IPS-NIHi11 (cell line): ENCODE measurements around the gene LRRC61.
"Not testable (repeated sequence)": the region's sequence is repeated elsewhere in the genome, so short reads cannot be mapped to it uniquely, and the experiment has no call there.

ENCODE experiments used
- DNase-seq: peaks from one replicate; pipeline ENCODE4 v3.0.0; 2012; ENCODE audit warnings: mixed read lengths, low spot score

The LRRC61 gene

DNA sequence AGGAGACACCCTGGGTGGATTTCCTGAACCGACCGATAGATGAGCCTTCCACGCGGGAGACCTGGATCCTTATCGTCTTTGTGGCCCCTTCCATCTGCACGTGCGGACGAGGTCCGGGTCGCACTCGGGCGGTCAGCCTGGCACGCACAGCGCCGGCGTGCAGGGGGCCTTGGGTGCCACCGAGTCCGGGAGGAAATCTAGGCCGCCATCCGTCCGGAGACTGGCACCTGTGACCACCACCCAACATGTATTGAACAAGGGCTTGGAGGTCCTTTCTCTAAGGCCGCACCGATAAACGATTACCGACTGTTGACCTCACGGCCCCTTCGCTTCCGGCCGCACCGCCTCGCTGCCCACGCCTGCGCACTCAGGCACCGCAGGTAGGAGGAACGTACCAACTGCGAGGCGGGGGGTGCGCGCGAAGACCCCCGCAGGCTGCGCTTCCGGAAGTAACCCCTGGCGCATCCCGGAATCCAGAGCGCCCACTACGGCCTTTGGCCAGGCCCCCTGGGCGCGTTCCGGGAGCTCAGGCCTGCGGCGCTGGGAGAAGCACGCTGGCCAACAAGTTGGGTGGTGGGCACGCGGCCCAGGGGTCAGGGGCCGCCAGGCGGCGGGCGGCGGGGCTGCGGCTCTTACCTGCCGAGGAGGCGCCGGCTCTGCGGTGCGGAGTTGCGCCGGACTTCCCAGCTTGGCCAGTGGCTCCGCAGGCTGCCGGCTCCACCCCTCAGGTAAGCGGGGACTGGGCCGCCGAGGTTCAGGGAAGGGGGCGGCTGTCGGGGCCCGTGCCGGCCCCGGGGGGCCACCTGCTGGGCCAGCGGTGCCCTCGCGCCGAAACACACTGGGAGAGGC lies at the start of gene LRRC61, which contains the start of gene ACTR3C:
TSS of gene LRRC61 (plus strand) at position 523 of the 849 bp plus-strand sequence. CDS start 13,507 bp downstream, outside the sequence.
TSS of gene ACTR3C (minus strand) at position 713 of the 849 bp plus-strand sequence. CDS start 28,249 bp downstream, outside the sequence.
- peak; percentile 84 for DNase-seq

GRCh38 chr7:150276132-150276695 lies 46.9 kb upstream of the LRRC61 start:
- peak; percentile 26 for DNase-seq

DNA sequence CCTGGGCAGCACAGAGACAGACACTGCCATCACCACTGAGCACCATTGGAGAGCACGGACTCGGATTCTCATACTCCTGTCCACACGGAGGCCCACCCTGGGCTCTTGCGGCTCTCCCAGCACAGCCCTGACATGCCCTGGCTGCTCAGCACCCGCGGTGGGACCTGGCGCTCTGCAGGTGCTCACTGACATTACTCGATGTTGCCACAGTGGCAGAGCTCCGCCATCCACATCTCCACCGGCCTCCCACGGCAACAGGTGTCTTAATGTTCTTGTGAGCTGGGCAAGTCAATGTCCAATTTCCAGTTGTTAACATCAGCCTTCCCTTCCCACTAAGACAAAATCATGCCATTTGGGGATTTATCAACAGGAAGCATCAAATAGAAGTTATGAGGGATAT lies 44.8 kb upstream of the LRRC61 start:
- DNase-seq = not testable (repeated sequence)

GRCh38 chr7:150281681-150282403 lies 41.3 kb upstream of the LRRC61 start:
- DNase-seq = not testable (repeated sequence)

DNA sequence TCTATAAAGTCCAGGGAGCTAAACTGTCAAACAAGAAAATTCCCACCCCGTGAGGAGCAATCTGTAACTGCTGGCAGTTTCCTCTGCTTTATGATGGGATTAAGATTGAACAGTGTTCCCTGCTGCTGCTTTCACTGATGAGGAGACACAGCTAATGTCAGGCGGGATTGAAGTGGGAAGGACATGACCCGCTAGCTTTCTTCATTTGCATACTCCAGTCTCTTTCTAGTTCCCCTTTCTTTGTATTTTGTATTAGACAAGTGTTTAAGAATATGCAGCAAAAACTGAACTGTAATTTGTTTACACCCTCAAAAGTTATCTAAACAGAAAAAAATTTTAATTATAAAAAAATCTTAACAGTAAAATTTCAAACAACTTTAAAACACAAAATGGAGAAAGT lies 40.0 kb upstream of the LRRC61 start:
- DNase-seq = not testable (repeated sequence)

- not testable (repeated sequence) for DNase-seq
Observed at GRCh38 chr7:150283608-150284007, 39.5 kb upstream of the LRRC61 start.

- not testable (repeated sequence) for DNase-seq
Observed at GRCh38 chr7:150285849-150286754, 37.1 kb upstream of the LRRC61 start.

GRCh38 chr7:150287815-150288214 lies 35.3 kb upstream of the LRRC61 start:
- DNase-seq = not testable (repeated sequence)

- not testable (repeated sequence) for DNase-seq
Observed at GRCh38 chr7:150288816-150289215, 34.3 kb upstream of the LRRC61 start.

GRCh38 chr7:150290317-150290716 lies 32.8 kb upstream of the LRRC61 start:
- not testable (repeated sequence) for DNase-seq

GRCh38 chr7:150295027-150295426 lies 28.1 kb upstream of the LRRC61 start:
- not testable (repeated sequence) for DNase-seq

- not testable (repeated sequence) for DNase-seq
Observed at GRCh38 chr7:150295614-150296013, 27.5 kb upstream of the LRRC61 start.

GRCh38 chr7:150296802-150297201 lies 26.4 kb upstream of the LRRC61 start:
- DNase-seq = not testable (repeated sequence)

- not testable (repeated sequence) for DNase-seq
Observed at GRCh38 chr7:150297978-150298377, 25.2 kb upstream of the LRRC61 start.

DNA sequence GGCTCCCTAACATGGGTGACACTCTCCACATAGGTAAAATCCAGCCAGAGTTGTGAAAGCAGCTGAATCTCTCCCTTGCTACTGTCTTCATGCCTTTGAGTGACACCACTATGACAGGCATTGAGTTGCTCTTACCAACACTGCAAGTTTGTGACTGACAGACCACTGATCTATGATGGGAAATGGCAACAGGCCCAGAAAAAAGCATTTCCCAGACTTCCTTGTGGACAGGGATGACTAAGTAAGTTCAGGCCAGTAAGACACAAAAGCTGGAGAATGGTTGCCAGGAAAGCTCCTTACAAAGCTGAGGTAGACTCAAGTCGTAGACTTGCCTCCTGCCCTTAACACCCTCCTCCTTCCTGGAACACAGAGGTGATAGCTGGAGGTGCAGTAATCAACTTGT lies 20.2 kb upstream of the LRRC61 start:
- not testable (repeated sequence) for DNase-seq

DNA sequence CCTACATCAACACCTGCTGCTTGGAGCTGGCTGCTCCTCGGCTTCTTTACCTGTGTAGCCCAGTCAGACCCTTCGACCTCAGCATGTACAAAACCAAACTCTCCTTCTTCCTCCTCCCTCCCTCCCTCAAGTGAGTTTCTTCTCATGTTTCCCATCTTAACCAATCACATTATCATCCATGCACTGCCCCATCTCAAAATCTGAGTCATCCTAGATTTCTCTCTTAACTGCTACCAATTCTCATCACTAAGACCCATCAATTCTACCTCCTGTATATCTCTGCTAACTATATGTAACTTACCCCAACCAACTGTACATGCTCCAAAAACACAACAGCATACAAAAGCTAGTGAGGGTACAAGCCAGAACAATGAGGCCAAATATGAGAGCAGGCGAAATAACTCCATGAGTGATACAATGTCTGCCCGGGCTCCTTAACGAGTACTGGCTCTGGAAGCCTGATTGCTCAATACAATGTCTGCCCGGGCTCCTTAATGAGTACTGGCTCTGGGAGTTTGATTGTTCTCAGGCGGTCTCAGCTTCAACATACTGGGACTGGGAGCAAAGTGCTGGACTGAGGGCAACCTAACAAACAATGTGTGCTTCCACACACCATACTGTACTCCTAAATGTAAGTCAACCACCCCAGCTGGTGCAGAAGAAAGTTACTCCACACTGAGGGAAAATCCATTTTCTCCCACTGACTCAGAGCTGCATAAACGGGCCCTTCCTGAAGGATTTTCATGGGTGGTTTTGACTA lies 18.5 kb upstream of the LRRC61 start:
- not testable (repeated sequence) for DNase-seq

DNA sequence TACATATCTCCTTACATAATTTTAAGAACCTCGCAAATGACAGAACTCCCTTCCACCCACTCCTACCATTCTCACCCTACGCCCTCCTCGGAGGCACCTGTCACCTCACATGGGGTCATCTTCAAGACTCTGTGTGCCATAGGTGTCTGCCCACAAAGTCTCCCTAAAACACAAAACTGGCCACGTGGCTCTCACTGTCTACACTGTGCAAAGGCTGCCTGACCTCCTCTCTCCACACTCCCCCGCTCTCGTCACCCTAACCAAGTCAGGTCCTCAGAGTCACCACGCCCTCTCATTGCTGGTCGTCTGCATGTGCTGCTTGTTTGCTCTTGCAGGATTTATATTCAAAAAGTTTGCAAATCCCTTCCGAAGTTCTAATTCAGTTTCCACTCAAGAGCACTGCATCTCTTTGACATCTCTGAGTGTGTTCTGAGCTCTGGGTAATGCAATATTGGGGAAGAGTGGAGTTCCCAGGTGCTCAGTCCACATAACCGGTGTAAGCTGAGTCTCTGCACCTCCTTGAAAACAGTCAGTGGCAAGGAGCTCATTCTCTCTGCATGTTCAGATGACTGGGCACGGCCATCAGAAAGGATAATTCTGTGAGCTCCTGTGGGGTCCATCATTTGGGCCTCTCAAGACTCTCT lies 17.8 kb upstream of the LRRC61 start:
- DNase-seq = not testable (repeated sequence)

DNA sequence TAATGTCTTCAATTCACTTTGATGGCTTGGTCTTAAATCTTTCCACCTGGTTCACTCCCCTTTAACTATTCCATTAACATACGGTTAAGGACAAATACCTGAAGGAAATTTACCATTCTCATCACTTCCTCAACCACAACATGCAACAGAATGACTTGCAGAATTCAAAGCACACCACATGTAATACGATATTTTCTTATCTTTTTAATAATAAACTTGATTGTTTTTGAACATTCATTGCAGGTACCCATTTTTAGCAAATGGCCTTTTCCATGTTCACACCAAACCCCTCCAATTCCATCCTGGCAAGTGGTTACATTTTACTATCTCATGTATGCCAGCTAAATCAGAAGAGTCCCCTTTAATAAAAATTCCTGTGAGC lies 17.3 kb upstream of the LRRC61 start:
- DNase-seq = not testable (repeated sequence)

GRCh38 chr7:150306377-150306776 lies 16.8 kb upstream of the LRRC61 start:
- DNase-seq = not testable (repeated sequence)

DNA sequence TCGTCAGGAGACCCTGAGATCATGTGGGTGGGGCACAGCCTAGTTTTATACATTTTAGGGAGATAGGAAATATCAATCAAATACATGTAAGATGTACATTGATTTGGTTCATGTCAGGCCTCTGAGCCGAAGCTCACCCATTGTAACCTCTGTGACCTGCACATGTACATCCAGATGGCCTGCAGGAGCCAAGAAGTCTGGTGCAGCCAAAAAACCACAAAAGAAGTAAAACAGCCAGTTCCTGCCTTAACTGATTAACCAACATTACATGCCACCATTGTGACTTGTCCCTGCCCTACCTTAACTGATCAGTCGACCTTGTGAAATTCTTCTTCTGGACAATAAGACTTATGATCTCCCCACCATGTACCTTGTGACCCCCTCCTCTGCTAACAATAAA lies 16.0 kb upstream of the LRRC61 start:
- DNase-seq = no peak
